ENCODE results near the gene OR13D1.

GRCh38 chr9:104711604-104712003 lies 17.3 kb downstream of the OR13D1 start:
- TF ChIP-seq, protein P1, sequence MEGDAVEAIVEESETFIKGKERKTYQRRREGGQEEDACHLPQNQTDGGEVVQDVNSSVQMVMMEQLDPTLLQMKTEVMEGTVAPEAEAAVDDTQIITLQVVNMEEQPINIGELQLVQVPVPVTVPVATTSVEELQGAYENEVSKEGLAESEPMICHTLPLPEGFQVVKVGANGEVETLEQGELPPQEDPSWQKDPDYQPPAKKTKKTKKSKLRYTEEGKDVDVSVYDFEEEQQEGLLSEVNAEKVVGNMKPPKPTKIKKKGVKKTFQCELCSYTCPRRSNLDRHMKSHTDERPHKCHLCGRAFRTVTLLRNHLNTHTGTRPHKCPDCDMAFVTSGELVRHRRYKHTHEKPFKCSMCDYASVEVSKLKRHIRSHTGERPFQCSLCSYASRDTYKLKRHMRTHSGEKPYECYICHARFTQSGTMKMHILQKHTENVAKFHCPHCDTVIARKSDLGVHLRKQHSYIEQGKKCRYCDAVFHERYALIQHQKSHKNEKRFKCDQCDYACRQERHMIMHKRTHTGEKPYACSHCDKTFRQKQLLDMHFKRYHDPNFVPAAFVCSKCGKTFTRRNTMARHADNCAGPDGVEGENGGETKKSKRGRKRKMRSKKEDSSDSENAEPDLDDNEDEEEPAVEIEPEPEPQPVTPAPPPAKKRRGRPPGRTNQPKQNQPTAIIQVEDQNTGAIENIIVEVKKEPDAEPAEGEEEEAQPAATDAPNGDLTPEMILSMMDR (conservative IDR thresholded peaks at IDR 0.05 in 1 of 2, IDR thresholded peaks at IDR 0.05 in 1 of 2; ENCODE audit: low read depth in 1 of 2, low read length in 2 of 2), result no peak
- no peak for TF ChIP-seq EZH2 (IDR thresholded peaks at IDR 0.05; ENCODE audit: low read length, missing control alignments)

Data from fibroblast of lung (primary cell).